Gastrocnemius medialis (tissue), 4 donors: ENCODE results near the gene SH3BGRL2.

ENCODE experiments used
- POLR2A ChIP-seq, 2 donors: fragments of 450-650 bp; IDR thresholded peaks; one replicate each; pipeline ENCODE4 v1.6.1; 2017; ENCODE audit warnings: antibody characterized with exemption in 2 of 2, mild to moderate bottlenecking in 2 of 2, moderate library complexity in 2 of 2
- TF ChIP-seq, protein P1 (sequence below), 5 experiments: fragments of 450-650 bp in 3 of 5; fragments of 200-600 bp in 2 of 5; sonication (generic) in 2 of 5; IDR thresholded peaks in 4 of 5; conservative IDR thresholded peaks in 1 of 5; 1 replicate in 4 of 5; 2 replicates in 1 of 5; pipeline ENCODE4 v1.5.1; 2016 to 2019; ENCODE audit warnings: antibody characterized with exemption in 5 of 5, mild to moderate bottlenecking in 3 of 5, moderate library complexity in 3 of 5

DNA sequence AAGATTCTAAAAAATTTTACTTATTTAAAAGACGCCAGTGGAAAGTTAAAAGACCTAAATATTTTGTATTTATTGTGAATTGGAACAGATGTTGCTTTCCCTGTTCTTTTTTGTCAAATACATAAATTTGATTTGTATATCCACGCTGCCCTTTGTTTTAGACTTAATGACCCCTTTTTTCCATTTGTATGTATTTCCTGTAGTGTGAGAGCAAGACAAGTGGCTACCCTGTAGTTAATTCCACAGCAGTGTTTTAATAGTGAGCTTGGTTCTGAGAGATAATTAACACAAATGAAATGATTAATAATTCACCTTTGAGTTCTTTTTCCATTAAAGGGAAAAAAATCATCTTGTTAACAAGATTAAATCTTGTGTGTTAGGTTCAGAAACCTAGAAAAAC lies 16.6 kb downstream of the SH3BGRL2 start:
- TF ChIP-seq, protein P1, sequence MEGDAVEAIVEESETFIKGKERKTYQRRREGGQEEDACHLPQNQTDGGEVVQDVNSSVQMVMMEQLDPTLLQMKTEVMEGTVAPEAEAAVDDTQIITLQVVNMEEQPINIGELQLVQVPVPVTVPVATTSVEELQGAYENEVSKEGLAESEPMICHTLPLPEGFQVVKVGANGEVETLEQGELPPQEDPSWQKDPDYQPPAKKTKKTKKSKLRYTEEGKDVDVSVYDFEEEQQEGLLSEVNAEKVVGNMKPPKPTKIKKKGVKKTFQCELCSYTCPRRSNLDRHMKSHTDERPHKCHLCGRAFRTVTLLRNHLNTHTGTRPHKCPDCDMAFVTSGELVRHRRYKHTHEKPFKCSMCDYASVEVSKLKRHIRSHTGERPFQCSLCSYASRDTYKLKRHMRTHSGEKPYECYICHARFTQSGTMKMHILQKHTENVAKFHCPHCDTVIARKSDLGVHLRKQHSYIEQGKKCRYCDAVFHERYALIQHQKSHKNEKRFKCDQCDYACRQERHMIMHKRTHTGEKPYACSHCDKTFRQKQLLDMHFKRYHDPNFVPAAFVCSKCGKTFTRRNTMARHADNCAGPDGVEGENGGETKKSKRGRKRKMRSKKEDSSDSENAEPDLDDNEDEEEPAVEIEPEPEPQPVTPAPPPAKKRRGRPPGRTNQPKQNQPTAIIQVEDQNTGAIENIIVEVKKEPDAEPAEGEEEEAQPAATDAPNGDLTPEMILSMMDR (IDR thresholded peaks at IDR 0.05 in 4 of 5, conservative IDR thresholded peaks at IDR 0.05 in 1 of 5): no peak
- no peak for TF ChIP-seq POLR2A (IDR thresholded peaks at IDR 0.05)
